HEK293T (cell line): ENCODE measurements around the gene FHIT.

Source experiments
- CTCF ChIA-PET: fragments of 350-600 bp; formaldehyde crosslinking; extraction: SDS; loops from one replicate; lab custom pipeline; 2021; ENCODE audit warnings: antibody characterized with exemption, inconsistent platforms; lab: Yijun Ruan, JAX
- POLR2A ChIA-PET: fragments of 350-600 bp; formaldehyde crosslinking; extraction: SDS; loops from one replicate; lab custom pipeline; 2020; ENCODE audit warnings: antibody characterized with exemption, inconsistent platforms; lab: Yijun Ruan, JAX
- DNase-seq: peaks from one replicate; pipeline ENCODE4 v3.0.0; 2012; ENCODE audit warnings: mixed read lengths; ENCODE audit errors: extremely low spot score
- ARNT ChIP-seq: fragments of 450-650 bp; IDR thresholded peaks from 2 replicates; pipeline ENCODE4 v1.6.1; 2017; ENCODE audit warnings: mild to moderate bottlenecking
- BHLHE40 ChIP-seq: fragments of 450-650 bp; IDR thresholded peaks from 2 replicates; pipeline ENCODE4 v1.6.1; 2016; ENCODE audit warnings: mild to moderate bottlenecking, moderate library complexity, borderline replicate concordance
- CTBP1 ChIP-seq: fragments of 450-650 bp; IDR thresholded peaks from 2 replicates; pipeline ENCODE4 v1.6.1; 2016; ENCODE audit warnings: borderline replicate concordance
- ELF4 ChIP-seq: fragments of 450-650 bp; IDR thresholded peaks from 2 replicates; pipeline ENCODE4 v1.6.1; 2017; ENCODE audit warnings: antibody characterized with exemption
- FOXA1 ChIP-seq: fragments of 450-650 bp; IDR thresholded peaks from 2 replicates; pipeline ENCODE4 v1.6.1; 2016; ENCODE audit warnings: mild to moderate bottlenecking
- FOXK2 ChIP-seq: fragments of 450-650 bp; IDR thresholded peaks from 2 replicates; pipeline ENCODE4 v1.6.1; 2016; ENCODE audit warnings: mild to moderate bottlenecking
- FOXM1 ChIP-seq: fragments of 450-650 bp; IDR thresholded peaks from 2 replicates; pipeline ENCODE4 v1.6.1; 2017; ENCODE audit warnings: mild to moderate bottlenecking, borderline replicate concordance
- HDGF ChIP-seq: fragments of 450-650 bp; IDR thresholded peaks from 2 replicates; pipeline ENCODE4 v1.6.1; 2017; ENCODE audit warnings: antibody characterized with exemption, borderline replicate concordance
- L3MBTL2 ChIP-seq: fragments of 450-650 bp; conservative IDR thresholded peaks from 2 replicates; pipeline ENCODE4 v1.6.1; 2016; ENCODE audit warnings: mild to moderate bottlenecking
- LEF1 ChIP-seq: fragments of 450-650 bp; IDR thresholded peaks from 2 replicates; pipeline ENCODE4 v1.6.1; 2017; ENCODE audit warnings: mild to moderate bottlenecking, borderline replicate concordance
- NFRKB ChIP-seq: fragments of 450-650 bp; IDR thresholded peaks from 2 replicates; pipeline ENCODE4 v1.6.1; 2016; ENCODE audit warnings: mild to moderate bottlenecking, moderate library complexity
- SP1 ChIP-seq: fragments of 450-650 bp; IDR thresholded peaks from 2 replicates; pipeline ENCODE4 v1.6.1; 2017
- SUZ12 ChIP-seq: fragments of 450-650 bp; IDR thresholded peaks from 2 replicates; pipeline ENCODE4 v1.6.1; 2016; ENCODE audit warnings: mild to moderate bottlenecking
- TARDBP ChIP-seq: fragments of 450-650 bp; IDR thresholded peaks from 2 replicates; pipeline ENCODE4 v1.6.1; 2016
- ZNF384 ChIP-seq: fragments of 450-650 bp; IDR thresholded peaks from 2 replicates; pipeline ENCODE4 v1.6.1; 2016
- TF ChIP-seq, protein P1 (sequence below): fragments of 450-650 bp; IDR thresholded peaks from 2 replicates; pipeline ENCODE4 v1.6.1; 2016

Gene FHIT

DNA sequence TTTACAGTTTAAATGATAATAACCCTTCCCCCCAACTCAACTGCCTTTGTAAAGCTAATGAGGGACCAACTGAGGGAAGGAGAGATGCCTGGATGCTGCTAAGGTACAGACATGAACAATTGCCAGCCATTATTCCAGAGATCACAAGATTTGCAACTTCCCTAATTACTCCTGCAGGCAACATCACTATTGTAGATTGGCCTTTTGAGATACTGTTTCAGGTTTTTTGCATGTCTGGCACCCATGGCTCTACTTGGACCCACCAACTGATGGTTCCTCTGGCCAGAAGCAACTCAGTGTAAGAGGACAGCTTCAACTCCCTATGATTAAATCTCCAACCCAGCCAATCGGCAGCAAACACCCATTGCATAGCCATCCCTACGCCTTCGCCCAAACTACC lies 478.7 kb downstream of the FHIT start:
- CTCF ChIA-PET, result interaction anchor here (0.5 kb wide), 1 partner anchor 615 kb away, joined by 3 read pairs; no protein-coding TSS in a partner anchor
- TF ChIP-seq ARNT, result no peak
- no peak for TF ChIP-seq FOXM1
- no peak for TF ChIP-seq HDGF
- no peak for TF ChIP-seq FOXA1
- no peak for TF ChIP-seq BHLHE40
- TF ChIP-seq CTBP1, result no peak
- TF ChIP-seq L3MBTL2, result no peak
- TF ChIP-seq ZNF384, result no peak
- no peak for TF ChIP-seq SUZ12
- no peak for TF ChIP-seq FOXK2
- TF ChIP-seq TARDBP, result no peak

DNA sequence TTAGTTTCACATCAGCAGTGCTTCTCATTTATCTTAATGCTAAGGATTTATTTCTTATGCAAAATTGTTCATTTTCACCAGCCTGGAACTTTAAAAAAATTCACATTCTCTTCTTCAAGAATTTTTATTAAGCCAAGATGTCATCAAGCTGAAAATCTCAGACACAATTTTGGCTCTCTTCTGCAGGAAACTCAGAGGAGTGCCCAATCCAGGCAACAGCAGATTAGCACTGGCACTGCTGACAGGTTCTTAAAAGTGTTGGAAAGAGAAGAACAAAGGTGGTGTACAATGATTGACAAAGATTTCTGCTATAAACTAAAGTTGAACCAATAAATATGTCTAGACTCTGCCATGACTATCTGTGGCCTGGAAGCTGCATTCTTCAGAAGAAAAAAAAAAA lies 479.5 kb downstream of the FHIT start:
- TF ChIP-seq HDGF (no peak), ARNT (no peak), SP1 (no peak), BHLHE40 (no peak), FOXM1 (no peak), NFRKB (no peak), SUZ12 (no peak), CTBP1 (no peak), LEF1 (no peak), ELF4 (no peak), TARDBP (no peak), FOXK2 (no peak), ZNF384 (no peak), FOXA1 (no peak), L3MBTL2 (no peak)
- TF ChIP-seq, protein P1, sequence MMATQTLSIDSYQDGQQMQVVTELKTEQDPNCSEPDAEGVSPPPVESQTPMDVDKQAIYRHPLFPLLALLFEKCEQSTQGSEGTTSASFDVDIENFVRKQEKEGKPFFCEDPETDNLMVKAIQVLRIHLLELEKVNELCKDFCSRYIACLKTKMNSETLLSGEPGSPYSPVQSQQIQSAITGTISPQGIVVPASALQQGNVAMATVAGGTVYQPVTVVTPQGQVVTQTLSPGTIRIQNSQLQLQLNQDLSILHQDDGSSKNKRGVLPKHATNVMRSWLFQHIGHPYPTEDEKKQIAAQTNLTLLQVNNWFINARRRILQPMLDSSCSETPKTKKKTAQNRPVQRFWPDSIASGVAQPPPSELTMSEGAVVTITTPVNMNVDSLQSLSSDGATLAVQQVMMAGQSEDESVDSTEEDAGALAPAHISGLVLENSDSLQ, result no peak
- ChIA-PET CTCF (no interaction called here), POLR2A (no interaction called here)
- DNase-seq, result no peak

More for the DNA sequence above, 478.7 kb downstream of the FHIT start:
- POLR2A ChIA-PET, result no interaction called here
- no peak for DNase-seq

DNA sequence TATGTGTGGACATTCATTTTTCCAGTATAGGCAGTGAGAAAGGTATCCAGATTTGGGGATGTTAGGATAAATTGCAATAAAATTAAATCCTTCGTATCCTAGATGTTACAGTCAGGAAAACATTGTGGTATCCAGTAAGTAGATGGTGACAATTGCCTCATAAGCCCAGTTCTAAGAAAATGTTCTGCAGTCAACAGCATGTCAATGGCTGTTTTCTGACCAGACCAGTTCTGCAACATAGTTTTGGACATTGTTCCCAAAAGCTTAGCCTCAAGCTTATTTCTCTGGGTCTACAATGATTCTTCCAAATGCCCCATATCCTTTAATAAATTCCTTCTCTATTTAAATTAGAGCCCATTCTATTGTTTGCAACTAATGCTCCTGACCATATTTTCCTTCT lies 480.7 kb downstream of the FHIT start:
- ChIA-PET CTCF (no interaction called here), POLR2A (no interaction called here)

DNA sequence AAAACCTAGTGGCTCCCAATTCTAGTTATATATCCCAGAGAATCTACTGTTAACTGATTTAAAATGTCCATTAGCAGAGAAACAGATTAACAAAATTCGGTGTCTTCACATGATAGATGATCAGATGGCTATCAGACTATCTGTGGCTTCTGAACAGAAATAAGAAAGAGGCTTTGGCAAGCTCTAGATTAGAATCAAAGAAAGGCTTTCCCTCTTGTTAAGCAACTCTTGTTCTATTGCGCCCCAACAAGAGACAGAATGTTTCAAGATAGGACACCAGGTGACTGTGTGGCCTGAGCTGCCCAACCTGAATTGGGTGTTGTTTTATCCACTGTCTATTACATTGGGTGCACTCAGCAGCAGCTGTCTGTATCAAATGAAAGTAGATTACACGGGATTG lies 483.7 kb downstream of the FHIT start:
- TF ChIP-seq NFRKB (no peak), FOXA1 (no peak), CTBP1 (no peak), HDGF (no peak), FOXK2 (no peak), SUZ12 (no peak), SP1 (no peak), ELF4 (no peak), LEF1 (no peak), TARDBP (no peak), L3MBTL2 (no peak), ZNF384 (no peak), FOXM1 (no peak)
- TF ChIP-seq, protein P1, result no peak
- DNase-seq, result no peak
- ChIA-PET POLR2A (no interaction called here), CTCF (interaction anchor here (0.6 to 1.2 kb wide), 2 partner anchors 12 to 409 kb away, joined by 3 read pairs; no protein-coding TSS in a partner anchor)

More for the DNA sequence above, 480.7 kb downstream of the FHIT start:
- no peak for TF ChIP-seq SP1
- no peak for TF ChIP-seq LEF1
- no peak for DNase-seq

DNA sequence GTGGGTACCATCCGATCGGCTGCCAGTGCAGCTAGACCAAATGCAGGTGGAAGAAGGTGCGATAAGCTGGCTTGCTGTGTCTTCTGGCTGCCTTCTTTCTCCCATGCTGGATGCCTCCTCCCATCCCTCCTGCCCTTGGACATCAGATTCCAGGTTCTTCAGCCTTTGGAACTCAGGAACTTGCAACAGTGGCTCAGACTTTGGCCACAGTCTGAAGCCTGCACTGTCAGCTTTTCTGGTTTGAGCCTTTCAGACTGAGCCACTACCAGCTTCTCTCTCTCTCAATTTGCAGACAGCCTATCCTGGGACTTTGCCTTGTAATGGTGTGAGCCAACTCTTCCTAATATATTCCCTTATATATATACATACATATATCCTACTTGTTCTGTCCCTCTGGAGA lies 485.5 kb downstream of the FHIT start:
- DNase-seq, result no peak
- ChIA-PET CTCF (no interaction called here), POLR2A (no interaction called here)
- TF ChIP-seq NFRKB, result no peak
- no peak for TF ChIP-seq L3MBTL2
- no peak for TF ChIP-seq BHLHE40

DNA sequence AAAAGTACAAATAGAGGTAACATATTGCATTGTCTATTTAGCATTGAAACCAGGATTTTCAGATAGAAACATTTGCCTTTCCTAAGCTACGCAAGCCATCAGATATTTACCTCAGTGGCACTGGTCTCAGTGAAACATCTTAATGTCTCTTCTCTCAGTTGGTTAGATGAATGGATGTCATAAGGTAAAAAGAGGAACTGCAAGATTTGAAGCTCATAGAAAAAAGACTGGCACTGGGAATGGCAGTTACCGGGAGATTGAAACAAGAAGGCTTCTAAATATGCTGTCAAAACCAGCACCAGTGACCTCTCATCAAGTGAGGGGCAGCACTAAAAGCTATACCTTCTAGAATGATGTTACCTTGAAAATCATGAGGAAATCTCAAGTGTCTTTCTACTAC lies 486.4 kb downstream of the FHIT start:
- ChIA-PET CTCF (interaction anchor here (0.7 kb wide), 1 partner anchor 699 kb away, joined by 6 read pairs; no protein-coding TSS in a partner anchor), POLR2A (no interaction called here)
- DNase-seq, result no peak
- TF ChIP-seq SUZ12 (no peak), TARDBP (no peak), L3MBTL2 (no peak), CTBP1 (no peak), FOXK2 (no peak), FOXM1 (no peak), BHLHE40 (no peak), HDGF (no peak), ZNF384 (no peak), SP1 (no peak), ARNT (no peak), NFRKB (no peak), LEF1 (no peak), FOXA1 (no peak), ELF4 (no peak)
- TF ChIP-seq, protein P1, result no peak
